HFF-Myc (cell line): ENCODE data around the gene TCN2.

ENCODE experiments used
- DNase-seq: peaks from one replicate; pipeline ENCODE4 v3.0.0-alpha.2; 2011; ENCODE audit warnings: low read depth; ENCODE audit errors: extremely low read depth
- H3K4me3 ChIP-seq: replicated peaks from 2 replicates; pipeline ENCODE4 v1.5.1; 2011; ENCODE audit warnings: low read depth, mild to moderate bottlenecking, control low read depth, low read length
- CTCF ChIP-seq: IDR thresholded peaks from 2 replicates; pipeline ENCODE4 v1.5.1; 2012; ENCODE audit warnings: mild to moderate bottlenecking, low read depth, low read length, control low read depth; ENCODE audit errors: missing control alignments

Gene TCN2

GRCh38 chr22:30609260-30610185 is 2.5 kb downstream of the TCN2 start:
- no peak overlapping the region for H3K4me3 ChIP-seq
- no peak for TF ChIP-seq CTCF
- peak; percentile 77 for DNase-seq

- H3K4me3 ChIP-seq: no peak overlapping the region
- no peak for DNase-seq
- TF ChIP-seq CTCF: no peak
Measured at GRCh38 chr22:30610299-30610698, 3.3 kb downstream of the TCN2 start.

- no peak for TF ChIP-seq CTCF
- no peak overlapping the region for H3K4me3 ChIP-seq
- DNase-seq: no peak
Measured at GRCh38 chr22:30611197-30611596, 4.2 kb downstream of the TCN2 start.

GRCh38 chr22:30612789-30613188 is 5.8 kb downstream of the TCN2 start:
- DNase-seq: no peak
- no peak overlapping the region for H3K4me3 ChIP-seq
- TF ChIP-seq CTCF: no peak

GRCh38 chr22:30614268-30614667 is 7.3 kb downstream of the TCN2 start:
- no peak for TF ChIP-seq CTCF
- no peak for DNase-seq

GRCh38 chr22:30614879-30615278 is 7.9 kb downstream of the TCN2 start:
- no peak for DNase-seq
- no peak overlapping the region for H3K4me3 ChIP-seq
- TF ChIP-seq CTCF: no peak

More at GRCh38 chr22:30614268-30614667, 7.3 kb downstream of the TCN2 start:
- H3K4me3 ChIP-seq: no peak overlapping the region
